HL-60 (cell line): ENCODE measurements around the gene ZNF850.
"Not testable (repeated sequence)": the region's sequence is repeated elsewhere in the genome, so short reads cannot be mapped to it uniquely, and the experiment has no call there.

Experiments used
- CTCF ChIP-seq: IDR thresholded peaks from one replicate; pipeline ENCODE4 v1.5.1; 2011; ENCODE audit warnings: low read length, control low read depth, inconsistent platforms; ENCODE audit not compliant: insufficient read depth
- GABPA ChIP-seq: IDR thresholded peaks from 2 replicates; pipeline ENCODE4 v1.6.1; 2012; ENCODE audit warnings: low read depth
- POLR2AphosphoS5 ChIP-seq: IDR thresholded peaks from 2 replicates; pipeline ENCODE4 v1.6.1; 2012; ENCODE audit warnings: low read depth
- SPI1 ChIP-seq: IDR thresholded peaks from 2 replicates; pipeline ENCODE4 v1.6.1; 2012; ENCODE audit warnings: low read depth, mild to moderate bottlenecking, borderline replicate concordance
- TF ChIP-seq, protein P1 (sequence below): IDR thresholded peaks from 2 replicates; pipeline ENCODE4 v1.6.1; 2012; ENCODE audit warnings: low read depth; ENCODE audit not compliant: insufficient replicate concordance

DNA sequence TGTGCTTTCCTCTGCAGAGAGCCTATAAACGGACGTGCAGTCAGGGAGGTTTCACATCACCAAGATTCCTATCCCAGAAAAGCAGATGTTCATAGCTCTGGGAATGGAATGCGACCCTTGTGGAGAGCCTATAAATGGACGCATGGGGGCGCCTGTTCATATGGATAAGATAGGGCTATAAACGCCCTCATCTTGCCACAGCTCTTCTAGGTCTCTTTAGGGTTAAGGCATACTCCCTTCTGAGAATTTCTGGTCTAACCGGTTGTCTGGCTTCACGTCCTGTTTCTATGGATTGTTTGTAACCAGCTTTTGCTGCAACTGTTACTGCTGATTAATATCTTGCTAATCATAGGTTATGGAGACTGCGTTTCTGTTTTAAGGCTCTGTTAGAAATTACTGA lies 36.4 kb downstream of the ZNF850 start:
- TF ChIP-seq CTCF, GABPA, POLR2AphosphoS5, SPI1: not testable (repeated sequence)
- TF ChIP-seq, protein P1, sequence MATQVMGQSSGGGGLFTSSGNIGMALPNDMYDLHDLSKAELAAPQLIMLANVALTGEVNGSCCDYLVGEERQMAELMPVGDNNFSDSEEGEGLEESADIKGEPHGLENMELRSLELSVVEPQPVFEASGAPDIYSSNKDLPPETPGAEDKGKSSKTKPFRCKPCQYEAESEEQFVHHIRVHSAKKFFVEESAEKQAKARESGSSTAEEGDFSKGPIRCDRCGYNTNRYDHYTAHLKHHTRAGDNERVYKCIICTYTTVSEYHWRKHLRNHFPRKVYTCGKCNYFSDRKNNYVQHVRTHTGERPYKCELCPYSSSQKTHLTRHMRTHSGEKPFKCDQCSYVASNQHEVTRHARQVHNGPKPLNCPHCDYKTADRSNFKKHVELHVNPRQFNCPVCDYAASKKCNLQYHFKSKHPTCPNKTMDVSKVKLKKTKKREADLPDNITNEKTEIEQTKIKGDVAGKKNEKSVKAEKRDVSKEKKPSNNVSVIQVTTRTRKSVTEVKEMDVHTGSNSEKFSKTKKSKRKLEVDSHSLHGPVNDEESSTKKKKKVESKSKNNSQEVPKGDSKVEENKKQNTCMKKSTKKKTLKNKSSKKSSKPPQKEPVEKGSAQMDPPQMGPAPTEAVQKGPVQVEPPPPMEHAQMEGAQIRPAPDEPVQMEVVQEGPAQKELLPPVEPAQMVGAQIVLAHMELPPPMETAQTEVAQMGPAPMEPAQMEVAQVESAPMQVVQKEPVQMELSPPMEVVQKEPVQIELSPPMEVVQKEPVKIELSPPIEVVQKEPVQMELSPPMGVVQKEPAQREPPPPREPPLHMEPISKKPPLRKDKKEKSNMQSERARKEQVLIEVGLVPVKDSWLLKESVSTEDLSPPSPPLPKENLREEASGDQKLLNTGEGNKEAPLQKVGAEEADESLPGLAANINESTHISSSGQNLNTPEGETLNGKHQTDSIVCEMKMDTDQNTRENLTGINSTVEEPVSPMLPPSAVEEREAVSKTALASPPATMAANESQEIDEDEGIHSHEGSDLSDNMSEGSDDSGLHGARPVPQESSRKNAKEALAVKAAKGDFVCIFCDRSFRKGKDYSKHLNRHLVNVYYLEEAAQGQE, result not testable (repeated sequence)
